Gastrocnemius medialis (tissue), 4 donors: Measurements from ENCODE around the gene CROCC. TPM values are rescaled to one million over a fixed set of nuclear protein-coding genes. Genes with fewer than 3 reads are reported as not detected.

Experiments used
- ATAC-seq, 2 donors: fragments of 150-250 bp; one replicate each; pipeline ENCODE4 v1.9.1; 2016
- DNase-seq, 2 donors: peaks; one replicate each; pipeline ENCODE4 v3.0.0-alpha.2; 2019
- H3K27ac ChIP-seq, 4 donors: fragments of 200-600 bp; sonication (generic); 1 replicate in 1 of 4; 2 replicates in 3 of 4; pipeline ENCODE4 v1.5.1; 2016 to 2018; ENCODE audit warnings: mild to moderate bottlenecking in 2 of 4, moderate library complexity in 1 of 4
- H3K27me3 ChIP-seq, 3 donors: fragments of 200-600 bp; sonication (generic) in 2 of 3; 1 replicate in 1 of 3; 2 replicates in 2 of 3; pipeline versions ENCODE4 v1.5.1 to v1.6.0; 2016 to 2019; ENCODE audit warnings: mild to moderate bottlenecking in 1 of 3, moderate library complexity in 1 of 3
- H3K36me3 ChIP-seq, 2 donors: fragments of 200-600 bp; sonication (generic) in 1 of 2; one replicate each; pipeline ENCODE4 v1.5.1; 2017 to 2018
- H3K4me1 ChIP-seq, 2 donors: fragments of 200-600 bp; sonication (generic) in 1 of 2; one replicate each; pipeline ENCODE4 v1.5.1; 2016 to 2017; ENCODE audit warnings: mild to moderate bottlenecking in 2 of 2
- H3K4me3 ChIP-seq, 4 donors: fragments of 200-600 bp; sonication (generic) in 3 of 4; 1 replicate in 1 of 4; 2 replicates in 3 of 4; pipeline ENCODE4 v1.5.1; 2016 to 2019; ENCODE audit warnings: mild to moderate bottlenecking in 2 of 4
- H3K9me3 ChIP-seq, 3 donors: fragments of 200-600 bp; sonication (generic) in 2 of 3; 1 replicate in 1 of 3; 2 replicates in 2 of 3; pipeline ENCODE4 v1.5.1; 2016 to 2019
- CTCF ChIP-seq, 5 experiments: fragments of 450-650 bp in 3 of 5; fragments of 200-600 bp in 2 of 5; sonication (generic) in 2 of 5; IDR thresholded peaks in 4 of 5; conservative IDR thresholded peaks in 1 of 5; 1 replicate in 4 of 5; 2 replicates in 1 of 5; pipeline ENCODE4 v1.5.1; 2016 to 2019; ENCODE audit warnings: antibody characterized with exemption in 5 of 5, mild to moderate bottlenecking in 3 of 5, moderate library complexity in 3 of 5
- POLR2A ChIP-seq, 2 donors: fragments of 450-650 bp; IDR thresholded peaks; one replicate each; pipeline ENCODE4 v1.6.1; 2017; ENCODE audit warnings: antibody characterized with exemption in 2 of 2, mild to moderate bottlenecking in 2 of 2, moderate library complexity in 2 of 2
- in situ Hi-C, 4 donors: fragments of 200-750 bp; cut with MboI; loops; one replicate each; pipeline versions ENCODE4 v1.15.0 to v1.8.0; 2017; ENCODE audit warnings: low sequenced_read_pairs in 4 of 4
- intact Hi-C: fragments of 100-400 bp; cut with DNase I; formaldehyde crosslinking; loops from one replicate; pipeline ENCODE4 v1.15.1; 2023; ENCODE audit warnings: low total_unique reads
- total RNA-seq, 4 donors: library from RNA; depleted of rRNA; stranded (reverse); fragments of >200 nt; gene quantifications; one replicate each; pipeline versions ENCODE4 v1.1.0 to v1.2.3, GENCODE V29; 2016

Gene CROCC
- total RNA-seq, 4 donors from 2014 or later = 3.0 to 8.0 (median 5.3) TPM

- Histone ChIP-seq H3K27me3 (no peaks in the 10 kb centered on the region), H3K9me3 (no peaks in the 10 kb centered on the region), H3K4me1 (no peaks in the 10 kb centered on the region), H3K36me3 (peaks cover 0 to 19% of the 10 kb centered on the region in 2 donors), H3K27ac (no peak overlapping the region), H3K4me3 (no peak overlapping the region)
- ATAC-seq = no peak
- in situ Hi-C loops (loop anchor here in 2 of 4 donors (10.0 kb wide), 1 partner anchor 90 kb away; no protein-coding TSS in a partner anchor), intact Hi-C loops (no loop called here)
- DNase-seq = no peak
- TF ChIP-seq CTCF (IDR thresholded peaks at IDR 0.05 in 4 of 5, conservative IDR thresholded peaks at IDR 0.05 in 1 of 5) (no peak), POLR2A (IDR thresholded peaks at IDR 0.05) (no peak)
These were observed 32.8 kb downstream of the CROCC start for GRCh38 chr1:16954579-16954978.

- ATAC-seq (no peak), DNase-seq (no peak)
- Histone ChIP-seq H3K36me3 (peaks cover 0 to 19% of the 10 kb centered on the region in 2 donors), H3K4me1 (peaks cover 0 to 1% of the 10 kb centered on the region in 2 donors), H3K27ac (no peak overlapping the region), H3K9me3 (no peaks in the 10 kb centered on the region), H3K4me3 (no peak overlapping the region), H3K27me3 (no peaks in the 10 kb centered on the region)
- no peak for TF ChIP-seq CTCF (IDR thresholded peaks at IDR 0.05 in 4 of 5, conservative IDR thresholded peaks at IDR 0.05 in 1 of 5)
- TF ChIP-seq POLR2A (IDR thresholded peaks at IDR 0.05) = no peak
- intact Hi-C loops (no loop called here), in situ Hi-C loops (loop anchor here in 2 of 4 donors (10.0 kb wide), 1 partner anchor 90 kb away; no protein-coding TSS in a partner anchor)
These were observed 33.5 kb downstream of the CROCC start for GRCh38 chr1:16955186-16955585.

GRCh38 chr1:16956775-16957174 is 35.0 kb downstream of the CROCC start:
- intact Hi-C loops = no loop called here

GRCh38 chr1:16957731-16958130 is 36.0 kb downstream of the CROCC start:
- no peak for DNase-seq
- no peak for TF ChIP-seq CTCF (IDR thresholded peaks at IDR 0.05 in 4 of 5, conservative IDR thresholded peaks at IDR 0.05 in 1 of 5)
- intact Hi-C loops = no loop called here

More at GRCh38 chr1:16956775-16957174, 35.0 kb downstream of the CROCC start:
- Histone ChIP-seq H3K36me3 (peaks cover 0 to 19% of the 10 kb centered on the region in 2 donors), H3K4me1 (peaks cover 6% of the 10 kb centered on the region in 2 donors), H3K9me3 (no peaks in the 10 kb centered on the region), H3K27me3 (no peaks in the 10 kb centered on the region), H3K27ac (no peak overlapping the region), H3K4me3 (no peak overlapping the region)
- no peak for ATAC-seq
- in situ Hi-C loops = loop anchor here in 2 of 4 donors (10.0 kb wide), 1 partner anchor 88 kb away; no protein-coding TSS in a partner anchor
- TF ChIP-seq CTCF (IDR thresholded peaks at IDR 0.05 in 4 of 5, conservative IDR thresholded peaks at IDR 0.05 in 1 of 5) (no peak), POLR2A (IDR thresholded peaks at IDR 0.05) (no peak)
- no peak for DNase-seq

GRCh38 chr1:16958475-16958874 is 36.7 kb downstream of the CROCC start:
- no peaks in the 10 kb centered on the region for H3K9me3 ChIP-seq
- H3K27me3 ChIP-seq = no peaks in the 10 kb centered on the region
- no peak overlapping the region for H3K4me3 ChIP-seq
- ATAC-seq = no peak
- intact Hi-C loops = no loop called here
- in situ Hi-C loops = loop anchor here in 2 of 4 donors (10.0 kb wide), 1 partner anchor 86 kb away; no protein-coding TSS in a partner anchor
- TF ChIP-seq CTCF (IDR thresholded peaks at IDR 0.05 in 4 of 5, conservative IDR thresholded peaks at IDR 0.05 in 1 of 5) (no peak), POLR2A (IDR thresholded peaks at IDR 0.05) (no peak)
- H3K27ac ChIP-seq = no peak overlapping the region
- peaks cover 0 to 19% of the 10 kb centered on the region in 2 donors for H3K36me3 ChIP-seq
- peaks cover 6% of the 10 kb centered on the region in 2 donors for H3K4me1 ChIP-seq
- DNase-seq = no peak

More at GRCh38 chr1:16957731-16958130, 36.0 kb downstream of the CROCC start:
- Histone ChIP-seq H3K9me3 (no peaks in the 10 kb centered on the region), H3K4me1 (peaks cover 6% of the 10 kb centered on the region in 2 donors), H3K27ac (no peak overlapping the region), H3K36me3 (peaks cover 0 to 19% of the 10 kb centered on the region in 2 donors), H3K4me3 (no peak overlapping the region), H3K27me3 (no peaks in the 10 kb centered on the region)
- in situ Hi-C loops = loop anchor here in 2 of 4 donors (10.0 kb wide), 1 partner anchor 87 kb away; no protein-coding TSS in a partner anchor
- no peak for ATAC-seq
